CD1c-positive myeloid dendritic cell (primary cell): ENCODE results near the gene CDKAL1.
"Not testable (repeated sequence)": the region's sequence is repeated elsewhere in the genome, so short reads cannot be mapped to it uniquely, and the experiment has no call there.

Source experiments
- DNase-seq: peaks from one replicate; pipeline ENCODE4 v3.0.0-alpha.2; 2016; ENCODE audit errors: extremely low spot score

Gene CDKAL1

GRCh38 chr6:20924094-20924493 lies 389.8 kb downstream of the CDKAL1 start:
- not testable (repeated sequence) for DNase-seq

GRCh38 chr6:20924911-20925543 lies 390.8 kb downstream of the CDKAL1 start:
- no peak for DNase-seq

GRCh38 chr6:20927130-20927860 lies 393.0 kb downstream of the CDKAL1 start:
- DNase-seq, result no peak

GRCh38 chr6:20929283-20929682 lies 395.0 kb downstream of the CDKAL1 start:
- DNase-seq, result no peak

GRCh38 chr6:20931093-20931492 lies 396.8 kb downstream of the CDKAL1 start:
- DNase-seq, result no peak

- DNase-seq, result no peak
Observed at GRCh38 chr6:20931772-20932171, 397.5 kb downstream of the CDKAL1 start.

- DNase-seq, result no peak
Observed at GRCh38 chr6:20932284-20932683, 398.0 kb downstream of the CDKAL1 start.

- DNase-seq, result no peak
Observed at GRCh38 chr6:20933057-20933788, 399.0 kb downstream of the CDKAL1 start.

- DNase-seq, result no peak
Observed at GRCh38 chr6:20936949-20937348, 402.7 kb downstream of the CDKAL1 start.

- no peak for DNase-seq
Observed at GRCh38 chr6:20939161-20939775, 405.0 kb downstream of the CDKAL1 start.

GRCh38 chr6:20943040-20943627 lies 408.9 kb downstream of the CDKAL1 start:
- no peak for DNase-seq

- DNase-seq, result no peak
Observed at GRCh38 chr6:20943922-20944321, 409.7 kb downstream of the CDKAL1 start.

- no peak for DNase-seq
Observed at GRCh38 chr6:20946022-20946421, 411.8 kb downstream of the CDKAL1 start.

GRCh38 chr6:20946890-20947289 lies 412.6 kb downstream of the CDKAL1 start:
- no peak for DNase-seq

GRCh38 chr6:20947977-20948376 lies 413.7 kb downstream of the CDKAL1 start:
- DNase-seq, result no peak

GRCh38 chr6:20948556-20948955 lies 414.3 kb downstream of the CDKAL1 start:
- DNase-seq, result no peak

GRCh38 chr6:20949138-20949537 lies 414.9 kb downstream of the CDKAL1 start:
- no peak for DNase-seq

GRCh38 chr6:20952699-20953474 lies 418.6 kb downstream of the CDKAL1 start:
- no peak for DNase-seq

- DNase-seq, result no peak
Observed at GRCh38 chr6:20954315-20954714, 420.1 kb downstream of the CDKAL1 start.

- DNase-seq, result no peak
Observed at GRCh38 chr6:20955131-20955530, 420.9 kb downstream of the CDKAL1 start.

- DNase-seq, result peak; percentile 51
Observed at GRCh38 chr6:20955751-20956150, 421.5 kb downstream of the CDKAL1 start.
